Neural crest cell (in vitro differentiated cells): ENCODE data around the gene NSUN6. TPM values are rescaled to one million over a fixed set of nuclear protein-coding genes. Genes with fewer than 3 reads are reported as not detected.

Experiments
- DNase-seq: peaks from one replicate; pipeline ENCODE4 v3.0.0; 2021; ENCODE audit warnings: low read depth, mixed read lengths, low spot score
- H3K27ac Mint-ChIP-seq: one replicate; pipeline ENCODE4 v1.8.0; 2021; ENCODE audit warnings: mild to moderate bottlenecking, mixed read lengths; ENCODE audit not compliant: unreplicated experiment
- H3K27me3 Mint-ChIP-seq: 2 replicates; pipeline ENCODE4 v1.8.0; 2021; ENCODE audit warnings: low read depth, mild to moderate bottlenecking, mixed read lengths
- H3K36me3 Mint-ChIP-seq: 2 replicates; pipeline ENCODE4 v1.8.0; 2021; ENCODE audit warnings: low read depth, mild to moderate bottlenecking, mixed read lengths
- H3K4me1 Mint-ChIP-seq: 2 replicates; pipeline ENCODE4 v1.8.0; 2021; ENCODE audit warnings: mixed read lengths
- H3K4me3 Mint-ChIP-seq: one replicate; pipeline ENCODE4 v1.8.0; 2021; ENCODE audit warnings: mild to moderate bottlenecking, mixed read lengths
- H3K9me3 Mint-ChIP-seq: 2 replicates; pipeline ENCODE4 v1.8.0; 2021; ENCODE audit warnings: mixed read lengths
- total RNA-seq: library from RNA; stranded (reverse); gene quantifications from 2 replicates; pipeline ENCODE4 v1.2.1, GENCODE V29; 2021
- TF ChIP-seq, protein P1 (sequence below): fragments of 200-600 bp; sonication (generic); conservative IDR thresholded peaks from 2 replicates; pipeline ENCODE4 v1.5.0; 2021; ENCODE audit warnings: antibody characterized with exemption, mild to moderate bottlenecking

The NSUN6 gene
- total RNA-seq, 1 donor from 2014 or later, result 18.4 TPM

DNA sequence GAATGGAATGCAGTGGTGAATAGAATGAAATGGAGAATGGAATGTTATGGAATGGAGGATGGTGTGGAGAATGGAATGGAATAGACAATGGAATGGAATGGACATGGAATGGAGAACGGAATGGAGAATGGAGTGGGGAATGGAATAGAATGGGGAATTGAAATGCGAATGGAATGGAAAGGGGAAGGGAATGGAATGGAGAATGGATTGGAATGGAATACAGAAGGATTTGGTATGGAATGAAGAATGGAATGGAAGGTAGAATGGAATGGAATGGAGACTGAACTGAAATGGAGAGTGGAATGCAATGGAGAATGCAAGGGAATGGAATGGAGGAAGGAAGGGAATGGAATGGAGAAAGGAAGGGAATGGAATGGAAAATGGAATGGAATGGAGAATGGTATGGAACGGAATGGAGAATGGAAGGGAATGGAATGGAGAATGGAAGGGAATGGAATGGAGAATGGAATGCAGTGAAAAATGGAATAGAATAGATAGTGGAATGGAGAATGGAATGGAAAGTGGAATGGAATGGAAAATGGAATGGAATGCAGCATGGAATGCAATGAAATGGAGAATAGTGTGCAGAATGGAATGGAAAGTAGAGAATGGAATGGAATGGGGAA is 94.8 kb downstream of the NSUN6 start:
- Mint-ChIP-seq H3K4me1 (no peaks in the 10 kb centered on the region), H3K9me3 (no peaks in the 10 kb centered on the region), H3K4me3 (no peak overlapping the region), H3K36me3 (peaks cover 3% of the 10 kb centered on the region), H3K27ac (no peak overlapping the region), H3K27me3 (no peaks in the 10 kb centered on the region)
- TF ChIP-seq, protein P1, sequence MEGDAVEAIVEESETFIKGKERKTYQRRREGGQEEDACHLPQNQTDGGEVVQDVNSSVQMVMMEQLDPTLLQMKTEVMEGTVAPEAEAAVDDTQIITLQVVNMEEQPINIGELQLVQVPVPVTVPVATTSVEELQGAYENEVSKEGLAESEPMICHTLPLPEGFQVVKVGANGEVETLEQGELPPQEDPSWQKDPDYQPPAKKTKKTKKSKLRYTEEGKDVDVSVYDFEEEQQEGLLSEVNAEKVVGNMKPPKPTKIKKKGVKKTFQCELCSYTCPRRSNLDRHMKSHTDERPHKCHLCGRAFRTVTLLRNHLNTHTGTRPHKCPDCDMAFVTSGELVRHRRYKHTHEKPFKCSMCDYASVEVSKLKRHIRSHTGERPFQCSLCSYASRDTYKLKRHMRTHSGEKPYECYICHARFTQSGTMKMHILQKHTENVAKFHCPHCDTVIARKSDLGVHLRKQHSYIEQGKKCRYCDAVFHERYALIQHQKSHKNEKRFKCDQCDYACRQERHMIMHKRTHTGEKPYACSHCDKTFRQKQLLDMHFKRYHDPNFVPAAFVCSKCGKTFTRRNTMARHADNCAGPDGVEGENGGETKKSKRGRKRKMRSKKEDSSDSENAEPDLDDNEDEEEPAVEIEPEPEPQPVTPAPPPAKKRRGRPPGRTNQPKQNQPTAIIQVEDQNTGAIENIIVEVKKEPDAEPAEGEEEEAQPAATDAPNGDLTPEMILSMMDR, result no peak
- no peak for DNase-seq

DNA sequence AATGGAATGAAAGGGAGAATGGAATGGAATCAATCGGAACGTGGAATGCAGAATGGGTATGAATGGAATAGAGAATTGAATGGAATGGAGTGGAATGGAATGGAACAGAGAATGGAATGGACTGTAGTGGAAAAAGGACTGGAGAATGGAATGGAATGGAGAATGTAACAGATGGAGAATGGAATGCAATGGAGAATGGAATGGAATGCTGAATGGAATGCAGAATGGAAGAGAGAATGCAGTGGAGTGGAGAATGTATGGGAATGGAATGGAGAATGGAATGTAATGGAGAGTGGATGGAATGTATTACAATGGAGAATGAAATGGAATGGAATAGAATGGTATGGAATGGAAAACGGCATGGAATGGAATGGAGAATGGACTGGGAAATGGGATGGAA is 96.9 kb downstream of the NSUN6 start:
- no peaks in the 10 kb centered on the region for H3K4me1 Mint-ChIP-seq
- peaks cover 16% of the 10 kb centered on the region for H3K36me3 Mint-ChIP-seq
- no peak overlapping the region for H3K4me3 Mint-ChIP-seq
- no peaks in the 10 kb centered on the region for H3K27me3 Mint-ChIP-seq
- H3K9me3 Mint-ChIP-seq, result no peaks in the 10 kb centered on the region
- H3K27ac Mint-ChIP-seq, result no peak overlapping the region
- TF ChIP-seq, protein P1, result no peak
- DNase-seq, result no peak

DNA sequence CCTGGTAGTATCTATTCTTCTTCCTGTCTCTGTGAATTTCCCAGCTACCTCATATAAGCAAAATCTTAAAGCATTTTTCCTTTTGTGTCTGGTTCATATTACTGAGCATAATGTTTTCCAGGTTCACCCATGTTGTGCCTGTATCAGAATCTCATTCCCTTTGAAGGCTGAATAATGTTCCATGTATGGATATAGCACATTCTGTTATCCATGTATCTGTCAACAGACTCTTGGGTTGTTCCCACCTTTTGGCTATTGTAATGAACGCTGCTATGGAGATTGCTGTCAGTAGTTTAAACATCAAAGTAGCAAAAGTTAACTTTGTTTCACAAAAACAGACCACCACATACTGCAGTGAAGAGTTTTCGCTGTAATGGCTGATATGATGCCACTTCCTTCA is 99.9 kb downstream of the NSUN6 start:
- Mint-ChIP-seq H3K4me1 (no peaks in the 10 kb centered on the region), H3K4me3 (no peak overlapping the region), H3K9me3 (no peaks in the 10 kb centered on the region), H3K27me3 (no peaks in the 10 kb centered on the region), H3K36me3 (peaks cover 23% of the 10 kb centered on the region), H3K27ac (no peak overlapping the region)
- no peak for DNase-seq
- TF ChIP-seq, protein P1, result no peak

DNA sequence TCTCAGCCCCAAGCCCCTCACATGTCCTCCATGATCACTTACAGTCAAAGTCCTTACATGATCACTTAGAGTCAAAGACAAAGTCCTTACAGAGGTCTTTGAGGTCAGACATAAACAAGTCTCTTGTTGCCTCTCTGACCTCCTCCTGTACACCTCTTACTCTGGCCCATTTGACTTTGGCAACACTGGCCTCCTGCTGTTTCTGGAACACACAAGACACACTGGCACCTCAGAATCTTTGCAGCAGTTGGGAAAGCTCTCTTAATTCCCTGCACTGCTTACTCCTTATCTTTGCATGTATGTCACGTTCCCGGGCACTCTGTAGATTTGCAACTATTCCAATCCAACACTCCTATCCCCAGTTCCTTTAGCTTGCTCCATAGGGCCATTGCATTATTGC is 102.3 kb downstream of the NSUN6 start:
- no peaks in the 10 kb centered on the region for H3K9me3 Mint-ChIP-seq
- peaks cover 6% of the 10 kb centered on the region for H3K4me1 Mint-ChIP-seq
- TF ChIP-seq, protein P1, result no peak
- no peak overlapping the region for H3K27ac Mint-ChIP-seq
- no peak for DNase-seq
- peaks cover 23% of the 10 kb centered on the region for H3K36me3 Mint-ChIP-seq
- H3K4me3 Mint-ChIP-seq, result no peak overlapping the region
- no peaks in the 10 kb centered on the region for H3K27me3 Mint-ChIP-seq

DNA sequence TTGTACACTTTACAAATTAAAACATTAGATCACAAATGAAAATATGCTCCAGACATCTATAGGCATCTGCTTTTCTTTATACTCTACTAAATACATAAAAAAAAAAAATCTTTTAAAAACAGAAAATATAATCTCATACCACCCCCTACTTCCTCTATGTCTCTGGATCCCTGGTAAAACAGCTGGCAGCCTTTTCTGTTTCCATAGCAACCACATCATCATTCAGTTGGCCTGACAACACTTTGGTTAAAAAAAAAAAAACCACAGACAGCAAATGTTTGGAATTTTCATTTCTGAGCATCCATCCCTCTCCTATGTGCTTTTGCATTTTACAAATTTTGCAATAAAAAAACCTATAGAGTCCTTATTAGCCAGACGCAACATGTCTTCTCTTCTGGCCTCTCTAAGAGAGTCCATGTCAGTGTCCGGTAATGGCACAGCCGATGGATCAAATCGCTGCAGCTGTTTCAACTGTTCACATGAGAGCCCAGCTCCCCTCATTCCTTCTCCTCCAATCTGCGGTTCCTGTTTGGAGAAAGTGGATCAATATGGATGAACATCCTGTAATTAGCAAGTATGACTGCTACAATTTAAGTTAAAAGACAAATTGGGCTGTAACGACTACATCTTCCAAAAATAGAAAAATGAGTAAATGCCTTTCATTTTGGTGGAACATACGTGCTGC is 105.6 kb downstream of the NSUN6 start:
- Mint-ChIP-seq H3K36me3 (peaks cover 18% of the 10 kb centered on the region), H3K27me3 (no peaks in the 10 kb centered on the region), H3K27ac (no peak overlapping the region), H3K9me3 (no peaks in the 10 kb centered on the region), H3K4me3 (no peak overlapping the region), H3K4me1 (peaks cover 6% of the 10 kb centered on the region)
- no peak for DNase-seq
- TF ChIP-seq, protein P1, result no peak
